ENCODE results near the gene NOS3. TPM values are rescaled to one million over a fixed set of nuclear protein-coding genes. Genes with fewer than 3 reads are reported as not detected.

NOS3 gene
- total and polyA plus RNA-seq, 2 of the 13 experiments (the other 11 are each of a cell fraction or from before 2014, with no cell fraction given): 3.7 to 7.5 TPM

DNA sequence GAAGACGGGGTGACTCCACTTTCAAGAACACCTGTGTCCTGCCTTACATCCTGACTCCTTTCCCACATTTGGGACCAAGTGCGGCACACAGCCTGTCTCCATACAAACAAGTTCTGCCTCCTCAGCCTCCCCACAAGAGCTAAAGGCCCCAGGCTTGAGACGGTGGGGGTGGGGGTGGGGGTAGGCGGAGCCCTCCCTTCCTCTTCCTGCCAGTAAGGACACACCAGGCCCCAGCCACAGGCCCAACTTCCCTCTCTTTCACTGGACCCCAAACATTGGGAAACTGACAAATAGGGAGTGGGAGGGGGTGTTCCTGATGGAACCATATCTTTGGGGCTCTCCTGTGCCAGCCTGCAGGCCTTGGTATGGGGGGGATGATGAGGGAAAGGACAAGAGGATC, 62.3 kb downstream of the NOS3 start:
- intact Hi-C loops (cut with micrococcal nuclease; ENCODE audit: unreplicated experiment) (no loop called here), in situ Hi-C loops (cut with HindIII; ENCODE audit: extremely low pct_ligation_motif_present, low pct_unique_long_range_greater_than_20kb) (no loop called here)
- FAIRE-seq (no peak), DNase-seq (ENCODE audit: low spot score) (no peak), ATAC-seq (no peak)
- 100% methylated on average over 3 of the region's 4 CpGs for WGBS (ENCODE audit: low lambda C conversion rate)
- H4K20me1 ChIP-seq (ENCODE audit: insufficient read depth, low read length): no peaks in the 10 kb centered on the region
- H3K79me2 ChIP-seq (ENCODE audit: insufficient read depth, low read length): no peaks in the 10 kb centered on the region
- no peak overlapping the region for H3K4me2 ChIP-seq (ENCODE audit: low read depth, low read length)
- no peaks in the 10 kb centered on the region for H3K9me3 ChIP-seq (ENCODE audit: low read length)
- H3K36me3 ChIP-seq (replicated peaks in 1 of 2; ENCODE audit: control insufficient read depth in 1 of 2, insufficient read depth in 2 of 2, low read length in 2 of 2): 0 out of 5 replicates have a peak, but pooled peaks cover 0 to 2% of the 10 kb centered on the region in 2 experiments
- ChIA-PET CTCF (ENCODE audit: low intra/inter-chr PET ratio, low total read pairs) (no interaction called here), POLR2A (no interaction called here)
- no peak overlapping the region for H3K4me3 ChIP-seq (replicated peaks in 1 of 3; ENCODE audit: insufficient read depth in 1 of 3, low read depth in 2 of 3, low read length in 3 of 3)
- peaks cover 16% of the 10 kb centered on the region for H3K4me1 ChIP-seq (ENCODE audit: insufficient read depth, low read length)
- H2AFZ ChIP-seq (ENCODE audit: low read length): no peak overlapping the region
- peaks cover 1 to 12% of the 10 kb centered on the region in 2 experiments; a peak in 3 of 5 replicates for H3K27me3 ChIP-seq (ENCODE audit: control insufficient read depth in 1 of 2, insufficient read depth in 2 of 2, low read length in 2 of 2)
- TF ChIP-seq, protein P1, sequence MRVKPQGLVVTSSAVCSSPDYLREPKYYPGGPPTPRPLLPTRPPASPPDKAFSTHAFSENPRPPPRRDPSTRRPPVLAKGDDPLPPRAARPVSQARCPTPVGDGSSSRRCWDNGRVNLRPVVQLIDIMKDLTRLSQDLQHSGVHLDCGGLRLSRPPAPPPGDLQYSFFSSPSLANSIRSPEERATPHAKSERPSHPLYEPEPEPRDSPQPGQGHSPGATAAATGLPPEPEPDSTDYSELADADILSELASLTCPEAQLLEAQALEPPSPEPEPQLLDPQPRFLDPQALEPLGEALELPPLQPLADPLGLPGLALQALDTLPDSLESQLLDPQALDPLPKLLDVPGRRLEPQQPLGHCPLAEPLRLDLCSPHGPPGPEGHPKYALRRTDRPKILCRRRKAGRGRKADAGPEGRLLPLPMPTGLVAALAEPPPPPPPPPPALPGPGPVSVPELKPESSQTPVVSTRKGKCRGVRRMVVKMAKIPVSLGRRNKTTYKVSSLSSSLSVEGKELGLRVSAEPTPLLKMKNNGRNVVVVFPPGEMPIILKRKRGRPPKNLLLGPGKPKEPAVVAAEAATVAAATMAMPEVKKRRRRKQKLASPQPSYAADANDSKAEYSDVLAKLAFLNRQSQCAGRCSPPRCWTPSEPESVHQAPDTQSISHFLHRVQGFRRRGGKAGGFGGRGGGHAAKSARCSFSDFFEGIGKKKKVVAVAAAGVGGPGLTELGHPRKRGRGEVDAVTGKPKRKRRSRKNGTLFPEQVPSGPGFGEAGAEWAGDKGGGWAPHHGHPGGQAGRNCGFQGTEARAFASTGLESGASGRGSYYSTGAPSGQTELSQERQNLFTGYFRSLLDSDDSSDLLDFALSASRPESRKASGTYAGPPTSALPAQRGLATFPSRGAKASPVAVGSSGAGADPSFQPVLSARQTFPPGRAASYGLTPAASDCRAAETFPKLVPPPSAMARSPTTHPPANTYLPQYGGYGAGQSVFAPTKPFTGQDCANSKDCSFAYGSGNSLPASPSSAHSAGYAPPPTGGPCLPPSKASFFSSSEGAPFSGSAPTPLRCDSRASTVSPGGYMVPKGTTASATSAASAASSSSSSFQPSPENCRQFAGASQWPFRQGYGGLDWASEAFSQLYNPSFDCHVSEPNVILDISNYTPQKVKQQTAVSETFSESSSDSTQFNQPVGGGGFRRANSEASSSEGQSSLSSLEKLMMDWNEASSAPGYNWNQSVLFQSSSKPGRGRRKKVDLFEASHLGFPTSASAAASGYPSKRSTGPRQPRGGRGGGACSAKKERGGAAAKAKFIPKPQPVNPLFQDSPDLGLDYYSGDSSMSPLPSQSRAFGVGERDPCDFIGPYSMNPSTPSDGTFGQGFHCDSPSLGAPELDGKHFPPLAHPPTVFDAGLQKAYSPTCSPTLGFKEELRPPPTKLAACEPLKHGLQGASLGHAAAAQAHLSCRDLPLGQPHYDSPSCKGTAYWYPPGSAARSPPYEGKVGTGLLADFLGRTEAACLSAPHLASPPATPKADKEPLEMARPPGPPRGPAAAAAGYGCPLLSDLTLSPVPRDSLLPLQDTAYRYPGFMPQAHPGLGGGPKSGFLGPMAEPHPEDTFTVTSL (CRISPR knock-in tag; IDR thresholded peaks at IDR 0.05; ENCODE audit: borderline replicate concordance): no peak
- TF ChIP-seq REL (CRISPR knock-in tag; conservative IDR thresholded peaks at IDR 0.05) (no peak), HCFC1 (IDR thresholded peaks at IDR 0.05; ENCODE audit: low read depth, low read length) (no peak), MATR3 (CRISPR knock-in tag; IDR thresholded peaks at IDR 0.05) (no peak), SMC3 (IDR thresholded peaks at IDR 0.05; ENCODE audit: low read length) (no peak), MED13 (CRISPR knock-in tag; IDR thresholded peaks at IDR 0.05) (no peak), TCF7L2 (IDR thresholded peaks at IDR 0.05; ENCODE audit: low read depth, low read length) (no peak), AHR (CRISPR knock-in tag; IDR thresholded peaks at IDR 0.05) (no peak), ZNF350 (CRISPR knock-in tag; IDR thresholded peaks at IDR 0.05; ENCODE audit: borderline replicate concordance, low read depth) (no peak), MTF1 (CRISPR knock-in tag; IDR thresholded peaks at IDR 0.05) (no peak), NCOR1 (IDR thresholded peaks at IDR 0.05; ENCODE audit: borderline replicate concordance, low read length) (no peak), HNRNPK (IDR thresholded peaks at IDR 0.05; ENCODE audit: low read depth, low read length, poor library complexity, severe bottlenecking) (no peak), ERF (CRISPR knock-in tag; IDR thresholded peaks at IDR 0.05) (no peak)
- TF ChIP-seq, protein P2, sequence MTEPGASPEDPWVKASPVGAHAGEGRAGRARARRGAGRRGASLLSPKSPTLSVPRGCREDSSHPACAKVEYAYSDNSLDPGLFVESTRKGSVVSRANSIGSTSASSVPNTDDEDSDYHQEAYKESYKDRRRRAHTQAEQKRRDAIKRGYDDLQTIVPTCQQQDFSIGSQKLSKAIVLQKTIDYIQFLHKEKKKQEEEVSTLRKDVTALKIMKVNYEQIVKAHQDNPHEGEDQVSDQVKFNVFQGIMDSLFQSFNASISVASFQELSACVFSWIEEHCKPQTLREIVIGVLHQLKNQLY (CRISPR knock-in tag; IDR thresholded peaks at IDR 0.05): no peak
- H3K9ac ChIP-seq (ENCODE audit: insufficient read depth, low read depth, low read length): no peak overlapping the region
- no TSS peak for BruUV-seq (replicated peaks)
- H3K27ac ChIP-seq (ENCODE audit: extremely low read length, insufficient read depth, low read length): no peak overlapping the region
